GM21619 (cell line): Measurements from ENCODE around the gene ATP9B.
"Not testable (repeated sequence)": the region's sequence is repeated elsewhere in the genome, so short reads cannot be mapped to it uniquely, and the experiment has no call there.

Experiments used
- ATAC-seq: cut with Tn5 transposase; IDR thresholded peaks from one replicate; pipeline ENCODE4 v1.9.1; 2021; ENCODE audit not compliant: unreplicated experiment

The ATP9B gene

DNA sequence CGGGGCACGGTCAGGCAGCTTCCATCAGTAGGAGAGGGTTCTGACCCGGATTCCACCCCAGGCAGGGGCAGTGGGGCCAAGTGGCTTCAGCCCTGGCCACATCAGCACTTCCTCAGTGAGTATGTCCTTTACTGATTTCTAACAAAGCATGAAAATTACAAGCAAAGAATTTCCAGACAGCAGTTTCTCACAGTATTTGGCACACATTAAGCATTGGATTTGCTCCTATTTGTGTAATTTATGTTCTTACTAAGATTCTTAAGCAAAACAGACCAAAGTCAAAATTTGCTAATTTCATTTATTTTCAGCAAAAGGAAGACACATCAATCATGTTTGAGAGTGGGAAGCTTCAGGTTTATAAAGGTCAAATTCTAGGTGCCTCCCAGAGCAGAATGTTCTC is 253.2 kb downstream of the ATP9B start:
- no peak for ATAC-seq

DNA sequence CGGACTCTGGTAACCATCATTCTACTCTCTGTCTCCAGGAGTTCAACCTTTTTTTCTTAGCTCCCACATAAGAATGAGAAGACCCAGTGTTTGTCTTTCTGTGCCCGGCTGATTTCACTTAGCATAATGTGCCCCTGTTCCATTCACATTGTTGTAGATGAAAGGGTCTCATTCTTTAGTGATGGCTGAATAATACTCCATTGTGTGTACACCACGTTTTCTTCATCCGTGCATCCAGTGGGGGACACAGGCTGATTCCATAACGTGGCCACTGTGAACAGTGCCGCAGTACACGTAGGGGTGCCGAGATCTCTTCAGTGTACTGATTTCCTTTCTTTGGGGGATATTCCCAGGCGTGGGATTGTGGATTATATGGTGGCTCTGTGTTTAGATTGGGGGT is 254.3 kb downstream of the ATP9B start:
- no peak for ATAC-seq

DNA sequence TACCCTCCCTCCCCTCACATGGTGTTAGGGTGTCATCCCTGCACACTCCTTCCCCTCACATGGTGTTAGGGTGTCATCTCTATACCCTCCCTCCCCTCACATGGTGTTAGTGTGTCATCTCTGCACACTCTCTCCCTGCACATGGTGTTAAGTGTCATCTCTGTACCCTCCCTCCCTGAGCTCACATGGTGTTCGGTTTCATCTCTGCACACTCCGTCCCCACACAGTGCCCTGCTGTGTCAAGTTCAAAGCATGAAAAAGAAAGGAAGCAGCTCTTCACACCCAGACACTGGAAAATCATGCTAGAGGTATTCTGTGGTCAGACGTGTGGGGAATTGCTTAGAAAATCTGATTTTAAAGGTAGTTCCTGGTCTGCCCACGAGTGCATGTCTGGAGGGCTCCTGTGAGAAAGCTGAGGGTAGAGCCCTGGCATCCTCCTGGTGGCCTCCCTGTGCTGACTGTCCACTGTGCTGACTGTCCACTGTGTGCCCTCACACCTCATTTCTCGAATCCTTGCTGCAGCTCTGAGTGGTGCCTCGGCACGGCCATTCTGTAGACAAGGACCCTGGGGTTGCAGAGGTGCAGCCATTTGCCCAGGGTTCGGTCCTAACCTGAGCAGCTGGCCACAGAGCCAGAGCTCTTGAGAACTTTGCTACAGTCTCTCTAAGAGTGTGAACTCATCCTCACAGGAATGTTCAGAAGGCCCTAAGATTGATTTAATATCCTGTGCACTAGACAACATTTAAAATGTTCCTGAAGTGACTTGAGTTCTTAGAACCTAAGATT is 257.4 kb downstream of the ATP9B start:
- ATAC-seq: no peak

DNA sequence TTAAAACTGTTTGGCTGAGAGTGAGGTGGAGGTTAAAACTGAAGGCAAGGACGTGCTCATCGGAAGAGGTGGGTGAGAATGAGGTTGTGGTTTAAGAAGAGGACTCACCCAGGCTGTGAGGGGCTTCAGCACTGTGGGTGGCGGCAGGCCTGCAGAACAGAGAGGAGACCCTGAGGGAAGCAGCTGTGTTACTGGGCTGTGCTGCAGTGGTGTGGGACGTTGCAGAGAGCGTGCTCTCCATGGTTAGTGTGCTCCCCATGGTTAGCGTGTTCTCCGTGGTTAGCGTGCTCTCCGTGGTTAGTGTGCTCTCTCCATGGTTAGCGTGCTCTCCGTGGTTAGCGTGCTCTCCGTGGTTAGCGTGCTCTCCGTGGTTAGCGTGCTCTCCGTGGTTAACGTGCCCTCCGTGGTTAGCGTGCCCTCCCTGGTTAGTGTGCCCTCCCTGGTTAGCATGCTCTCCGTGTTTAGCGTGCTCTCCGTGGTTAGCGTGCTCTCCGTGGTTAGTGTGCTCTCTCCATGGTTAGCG is 258.1 kb downstream of the ATP9B start:
- no peak for ATAC-seq

DNA sequence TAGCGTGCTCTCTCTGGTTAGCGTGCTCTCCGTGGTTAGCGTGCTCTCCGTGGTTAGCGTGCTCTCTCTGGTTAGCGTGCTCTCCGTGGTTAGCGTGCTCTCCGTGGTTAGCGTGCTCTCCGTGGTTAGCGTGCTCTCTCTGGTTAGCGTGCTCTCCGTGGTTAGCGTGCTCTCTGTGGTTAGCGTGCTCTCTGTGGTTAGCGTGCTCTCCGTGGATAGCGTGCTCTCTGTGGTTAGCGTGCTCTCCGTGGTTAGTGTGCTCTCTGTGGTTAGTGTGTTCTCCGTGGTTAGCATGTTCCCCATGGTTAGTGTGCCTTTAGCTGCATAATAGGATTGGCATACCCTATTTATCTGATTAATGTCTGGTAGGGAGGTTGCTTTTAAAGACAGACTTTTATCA is 258.7 kb downstream of the ATP9B start:
- ATAC-seq: not testable (repeated sequence)

DNA sequence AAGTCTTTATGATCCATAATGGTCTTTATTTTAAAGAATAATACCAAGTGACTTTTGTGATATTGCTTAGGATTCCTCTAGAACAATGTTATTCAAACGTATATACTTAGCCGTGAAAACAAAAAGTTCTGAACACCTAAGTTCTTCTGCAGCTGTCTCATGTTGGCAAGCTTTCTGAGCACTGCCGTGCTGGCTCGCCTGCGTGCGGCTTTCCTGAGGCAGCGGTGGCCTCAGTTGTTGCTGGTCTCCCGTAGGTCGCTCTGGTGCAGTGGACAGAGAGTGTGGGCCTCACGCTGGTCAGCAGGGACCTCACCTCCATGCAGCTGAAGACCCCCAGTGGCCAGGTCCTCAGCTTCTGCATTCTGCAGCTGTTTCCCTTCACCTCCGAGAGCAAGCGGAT is 259.7 kb downstream of the ATP9B start:
- no peak for ATAC-seq

DNA sequence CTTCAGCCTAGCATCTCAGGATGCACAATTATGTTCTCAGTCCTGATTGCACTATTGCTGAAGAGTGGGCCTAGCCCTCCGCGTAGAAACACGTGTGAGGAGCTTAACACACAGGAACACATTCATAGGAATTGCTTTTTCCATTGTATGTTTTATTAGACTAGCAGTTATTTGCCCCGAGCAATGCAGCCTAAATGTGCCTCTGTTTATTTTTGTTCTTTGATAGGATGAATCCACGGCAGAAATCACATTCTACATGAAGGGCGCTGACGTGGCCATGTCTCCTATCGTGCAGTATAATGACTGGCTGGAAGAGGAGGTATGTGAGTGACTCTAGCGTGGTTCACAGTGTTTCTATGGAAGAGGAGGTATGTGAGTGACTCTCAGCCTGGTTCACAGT is 260.6 kb downstream of the ATP9B start:
- no peak for ATAC-seq

DNA sequence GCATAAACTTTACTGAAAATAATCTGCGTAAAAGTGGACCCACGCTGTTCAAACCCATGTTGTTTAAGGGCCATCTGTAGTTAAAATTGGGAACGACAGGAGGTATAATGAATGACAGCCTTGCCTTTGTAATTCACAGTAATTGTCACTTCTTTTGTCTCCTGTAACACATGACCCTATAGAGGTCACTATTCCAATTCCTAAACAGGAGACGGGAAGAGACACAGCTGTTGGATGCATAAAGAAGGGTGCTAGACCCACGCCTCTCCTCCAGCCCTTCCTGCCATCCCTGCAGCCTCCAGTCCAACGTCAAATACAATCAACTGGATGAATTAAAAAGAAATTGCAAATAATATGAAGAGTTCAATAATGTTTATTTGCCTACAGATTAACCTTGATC is 263.5 kb downstream of the ATP9B start:
- ATAC-seq: no peak

DNA sequence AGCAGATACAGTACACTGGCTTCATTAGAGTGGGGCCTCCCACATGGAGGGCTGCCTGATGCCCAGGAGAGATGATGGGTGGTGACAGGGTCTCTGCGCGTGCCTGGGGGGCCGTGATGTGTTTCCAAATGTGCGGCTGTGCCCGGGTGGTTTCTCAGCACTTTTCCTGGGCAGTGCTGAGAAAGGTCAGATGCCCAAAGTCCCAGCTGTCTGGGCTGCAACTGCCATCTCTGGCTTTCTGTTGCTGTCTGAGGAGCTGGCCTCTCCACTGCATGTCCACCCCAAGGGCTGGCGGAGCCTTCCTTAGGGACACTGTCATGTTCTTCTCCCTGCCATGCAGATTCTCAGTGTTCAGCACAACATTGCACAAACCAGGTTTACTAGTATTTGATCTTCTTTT is 263.9 kb downstream of the ATP9B start:
- ATAC-seq: no peak

DNA sequence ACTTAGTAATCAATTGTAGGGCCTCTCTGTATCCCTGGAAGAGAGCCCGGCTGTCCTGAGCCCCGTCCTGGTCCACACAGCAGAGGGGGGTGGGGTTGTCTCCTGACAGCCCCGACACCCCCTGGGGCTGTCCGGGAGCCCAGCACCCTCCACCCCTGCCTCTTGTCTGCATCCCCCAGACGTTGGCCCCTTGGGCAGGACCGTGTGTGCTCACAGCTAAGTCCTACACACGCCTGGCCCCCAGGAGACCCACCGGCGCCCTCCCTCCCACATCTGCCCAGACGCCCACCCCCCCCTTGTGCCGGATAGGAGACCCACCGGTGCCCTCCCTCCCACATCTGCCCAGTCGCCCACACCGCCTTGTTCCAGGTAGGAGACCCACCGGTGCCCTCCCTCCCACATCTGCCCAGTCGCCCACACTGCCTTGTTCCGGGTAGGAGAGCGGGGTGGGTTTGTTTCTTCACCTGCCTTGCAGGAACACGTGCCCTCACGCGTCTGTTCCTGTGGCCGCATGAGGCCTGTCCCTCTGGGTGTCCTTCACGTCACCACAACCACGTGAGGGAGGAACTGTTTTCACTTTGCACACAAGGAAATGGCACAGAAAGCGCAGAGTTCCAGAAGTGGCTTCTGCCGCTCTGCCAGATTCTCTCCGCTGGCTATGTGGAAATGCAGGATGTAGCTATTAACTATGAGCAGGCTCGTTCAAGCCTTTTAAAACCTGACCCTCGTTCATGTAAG is 265.5 kb downstream of the ATP9B start:
- no peak for ATAC-seq

DNA sequence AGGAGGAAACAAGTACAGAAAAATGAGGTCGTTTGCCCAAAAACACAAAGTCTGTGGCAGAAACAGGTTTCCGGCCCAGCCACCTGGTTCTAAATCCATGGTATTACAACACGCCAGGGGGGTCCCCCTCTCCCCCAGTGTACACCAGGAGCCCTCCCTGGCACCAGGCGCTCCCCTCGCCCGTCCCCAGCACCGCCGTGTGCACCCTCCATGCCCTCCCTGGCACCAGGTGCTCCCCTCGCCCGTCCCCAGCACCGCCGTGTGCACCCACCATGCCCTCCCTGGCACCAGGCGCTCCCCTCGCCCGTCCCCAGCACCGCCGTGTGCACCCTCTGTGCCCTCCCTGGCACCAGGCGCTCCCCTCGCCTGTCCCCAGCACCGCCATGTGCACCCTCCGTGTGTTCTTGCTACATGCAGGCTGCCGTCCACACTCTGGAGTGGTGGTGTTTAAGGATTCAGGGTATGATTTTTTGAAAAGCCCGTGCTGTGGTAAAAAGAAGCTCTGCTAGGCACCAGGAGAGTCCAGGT is 266.7 kb downstream of the ATP9B start:
- ATAC-seq: no peak

DNA sequence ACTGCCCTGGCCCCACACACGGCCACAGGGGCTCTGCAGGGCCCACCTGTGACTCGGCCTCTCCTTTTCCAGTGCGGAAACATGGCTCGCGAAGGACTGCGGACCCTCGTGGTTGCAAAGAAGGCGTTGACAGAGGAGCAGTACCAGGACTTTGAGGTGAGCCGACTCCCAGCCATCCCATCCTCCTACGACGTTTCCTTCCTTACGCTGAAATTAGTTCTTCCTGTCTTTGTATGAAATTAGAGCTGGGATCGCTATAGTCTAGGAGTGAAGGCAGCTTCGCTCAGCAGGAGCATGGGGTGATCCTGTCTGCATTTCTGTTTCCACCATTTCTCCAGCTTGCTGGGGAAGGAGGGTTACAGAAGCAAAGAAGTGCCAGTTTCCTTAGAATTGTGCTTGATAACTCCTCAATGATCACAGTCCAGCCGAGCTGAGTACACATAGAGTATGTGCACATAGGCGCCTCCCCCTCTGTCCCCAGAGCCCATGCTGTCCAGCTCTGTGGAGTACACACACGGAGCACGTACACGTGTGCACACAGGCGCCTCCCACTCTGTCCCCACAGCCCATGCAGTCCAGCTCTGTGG is 267.5 kb downstream of the ATP9B start:
- no peak for ATAC-seq

DNA sequence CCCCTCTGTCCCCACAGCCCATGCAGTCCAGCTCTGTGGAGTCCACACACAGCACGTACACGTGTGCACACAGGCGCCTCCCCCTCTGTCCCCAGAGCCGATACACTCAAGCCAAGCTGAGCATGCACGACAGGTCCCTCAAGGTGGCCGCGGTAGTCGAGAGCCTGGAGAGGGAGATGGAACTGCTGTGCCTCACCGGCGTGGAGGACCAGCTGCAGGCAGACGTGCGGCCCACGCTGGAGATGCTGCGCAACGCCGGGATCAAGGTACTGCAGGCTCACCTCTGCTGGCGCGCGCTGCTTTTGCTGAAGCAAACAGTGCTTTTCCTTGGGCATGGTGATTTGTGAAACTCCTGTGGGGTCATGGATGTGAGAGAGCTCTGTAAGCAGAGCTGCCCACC is 268.0 kb downstream of the ATP9B start:
- ATAC-seq: no peak

DNA sequence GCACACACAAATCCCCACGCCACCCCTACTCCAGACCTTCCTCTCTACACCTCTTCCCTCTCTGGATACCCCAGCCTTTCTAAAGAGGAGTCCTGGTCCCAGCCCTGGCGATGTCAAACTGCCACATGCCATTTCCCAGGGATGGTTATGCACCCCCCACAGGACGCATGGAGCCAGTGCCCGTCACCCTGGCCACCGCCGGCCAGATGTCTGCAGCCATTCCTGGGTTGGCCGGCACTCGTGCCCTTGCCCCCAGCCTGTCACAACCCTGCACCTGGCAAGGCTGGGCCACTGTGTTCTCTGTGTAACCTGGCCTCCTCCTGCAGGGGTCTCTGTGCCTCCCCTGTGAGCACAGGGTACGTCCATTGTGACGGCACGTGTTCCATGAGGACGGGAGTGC is 268.4 kb downstream of the ATP9B start:
- no peak for ATAC-seq

DNA sequence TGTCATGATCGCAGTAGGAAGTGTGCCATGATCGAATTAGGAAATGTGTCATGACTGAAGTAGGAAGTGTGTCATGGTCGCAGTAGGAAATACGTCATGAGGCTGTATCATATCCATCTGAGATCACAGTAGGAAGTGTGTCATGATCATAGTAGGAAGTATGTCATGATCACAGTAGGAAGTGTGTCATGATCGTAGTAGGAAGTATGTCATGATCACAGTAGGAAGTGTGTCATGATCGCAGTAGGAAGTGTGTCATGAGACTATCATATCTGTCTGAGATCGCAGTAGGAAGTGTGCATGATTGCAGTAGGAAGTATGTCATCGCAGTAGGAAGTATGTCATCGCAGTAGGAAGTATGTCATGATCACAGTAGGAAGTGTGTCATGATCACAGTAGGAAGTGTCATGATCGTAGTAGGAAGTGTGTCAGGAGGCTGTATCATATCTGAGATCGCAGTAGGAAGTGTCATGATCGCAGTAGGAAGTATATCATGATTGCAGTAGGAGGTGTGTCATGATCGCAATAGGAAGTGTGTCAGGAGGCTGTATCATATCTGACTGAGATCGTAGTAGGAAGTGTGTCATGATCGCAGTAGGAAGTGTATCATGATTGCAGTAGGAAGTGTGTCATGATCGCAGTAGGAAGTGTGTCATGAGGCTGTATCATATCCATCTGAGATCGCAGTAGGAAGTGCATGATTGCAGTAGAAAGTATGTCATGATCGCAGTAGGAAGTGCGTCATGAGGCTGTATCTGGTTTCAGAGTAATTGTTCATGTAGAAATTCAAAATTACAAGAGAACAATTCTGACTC is 270.1 kb downstream of the ATP9B start:
- no peak for ATAC-seq

DNA sequence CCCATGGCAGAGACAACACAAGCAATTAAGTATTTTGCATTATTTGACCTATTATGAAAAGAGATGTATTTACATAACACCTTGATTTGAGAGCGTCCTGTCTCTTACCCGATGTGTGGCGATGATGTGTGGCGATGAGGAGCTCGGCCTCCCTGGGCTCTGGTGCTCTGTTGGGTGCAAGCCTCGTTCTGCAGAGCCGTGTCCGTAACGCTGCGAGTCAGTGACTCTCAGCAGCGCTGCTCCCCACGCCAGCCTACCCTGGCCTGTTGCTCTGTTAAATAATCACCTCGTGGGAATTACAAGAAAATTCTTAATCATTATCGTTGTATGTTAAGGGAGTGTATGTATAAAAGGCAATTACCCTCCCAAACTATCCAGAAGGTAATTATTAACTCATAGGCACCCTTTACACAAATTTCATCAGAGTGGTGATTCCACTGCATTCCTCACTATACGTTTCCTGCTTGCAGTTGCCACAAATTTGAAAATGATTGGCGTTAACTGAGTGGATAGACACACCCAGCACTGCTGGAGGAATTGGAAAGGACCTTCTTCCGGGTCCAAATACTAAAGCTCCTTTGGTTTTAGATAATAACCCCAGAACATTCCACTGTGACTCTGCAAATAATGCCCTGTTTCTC is 274.5 kb downstream of the ATP9B start:
- no peak for ATAC-seq

DNA sequence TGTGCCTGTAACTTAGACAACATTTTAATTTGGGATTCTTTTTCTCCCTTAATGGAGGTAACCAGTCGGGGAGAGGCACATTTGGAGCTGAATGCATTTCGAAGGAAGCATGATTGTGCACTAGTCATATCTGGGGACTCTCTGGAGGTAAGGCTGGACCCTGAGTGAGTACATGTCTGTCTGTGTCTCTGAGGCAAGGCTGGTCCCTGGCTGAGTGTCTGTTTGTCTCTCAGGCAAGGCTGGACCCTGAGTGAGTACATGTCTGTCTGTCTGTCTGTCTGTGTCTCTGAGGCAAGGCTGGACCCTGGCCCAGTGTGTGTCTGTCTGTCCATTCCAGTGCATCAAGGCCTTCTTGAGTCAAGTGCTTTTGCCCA is 275.0 kb downstream of the ATP9B start:
- no peak for ATAC-seq

DNA sequence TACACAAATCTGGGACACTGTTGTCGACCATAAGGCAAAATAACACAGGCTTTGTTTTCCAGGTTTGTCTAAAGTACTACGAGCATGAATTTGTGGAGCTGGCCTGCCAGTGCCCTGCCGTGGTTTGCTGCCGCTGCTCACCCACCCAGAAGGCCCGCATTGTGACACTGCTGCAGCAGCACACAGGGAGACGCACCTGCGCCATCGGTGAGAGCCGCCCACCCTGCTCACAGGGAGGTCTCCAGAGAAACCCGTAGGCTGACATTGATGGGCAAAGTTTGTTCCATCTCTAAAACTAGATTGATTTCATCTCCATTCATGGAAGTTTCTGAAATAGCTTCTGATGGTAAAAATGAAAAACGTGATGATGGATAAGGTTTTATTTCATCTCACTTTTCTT is 276.2 kb downstream of the ATP9B start:
- ATAC-seq: no peak

DNA sequence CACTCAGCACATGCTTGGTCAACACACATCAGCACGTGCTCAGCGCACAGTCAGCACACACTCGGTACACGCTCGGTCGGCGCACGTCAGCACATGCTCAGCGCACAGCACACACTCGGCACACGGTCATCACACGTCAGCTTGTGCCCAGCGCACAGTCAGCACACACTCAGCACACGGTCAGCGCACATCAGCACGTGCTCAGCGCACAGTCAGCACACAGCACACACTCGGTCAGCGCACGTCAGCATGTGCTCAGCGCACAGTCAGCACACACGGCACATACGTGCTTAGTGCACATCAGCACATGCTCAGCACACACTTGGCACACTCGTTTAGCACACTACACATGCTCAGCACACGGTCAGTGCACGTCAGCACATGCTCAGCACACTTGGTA is 276.8 kb downstream of the ATP9B start:
- ATAC-seq: no peak

DNA sequence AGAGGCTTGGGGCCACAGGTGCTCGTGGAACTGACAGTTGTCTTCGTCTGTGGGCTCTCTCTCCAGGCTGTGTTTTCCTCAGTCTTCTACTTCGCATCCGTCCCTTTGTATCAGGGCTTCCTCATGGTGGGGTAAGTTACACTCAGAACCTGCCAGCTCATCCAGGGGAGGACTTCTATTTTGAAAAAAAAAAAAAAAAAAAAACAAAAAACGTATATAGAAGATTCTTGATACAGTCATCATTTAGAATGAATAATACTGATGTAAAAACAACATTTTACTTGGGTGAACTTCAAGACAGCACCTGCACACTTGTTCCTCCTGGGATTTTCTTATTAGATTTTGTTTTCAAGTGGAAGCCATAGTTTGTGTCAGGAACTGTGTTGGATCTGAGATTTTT is 278.9 kb downstream of the ATP9B start:
- no peak for ATAC-seq

DNA sequence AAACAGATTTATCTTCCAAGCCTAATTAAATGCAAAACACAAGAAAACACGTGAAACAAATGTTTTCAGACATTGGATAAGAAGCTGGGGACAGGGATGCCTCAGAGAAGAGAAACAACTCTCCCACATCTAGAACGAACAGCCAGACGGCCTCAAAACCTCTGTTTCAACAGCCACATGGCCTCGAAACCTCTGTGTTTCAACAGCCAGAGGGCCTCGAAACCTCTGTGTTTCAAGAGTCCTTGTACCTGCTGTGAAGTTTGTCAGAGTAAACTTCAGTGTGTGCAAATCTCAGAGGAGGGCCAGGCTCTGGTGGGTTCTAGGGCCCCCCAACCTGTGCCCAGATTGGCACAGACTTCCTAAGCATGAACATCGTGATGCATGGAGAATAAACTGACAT is 283.2 kb downstream of the ATP9B start:
- ATAC-seq: no peak
